ENCODE data around the gene SNAI3. TPM values are rescaled to one million over a fixed set of nuclear protein-coding genes. Genes with fewer than 3 reads are reported as not detected.

The SNAI3 gene
- total RNA-seq, 1 donor from 2014 or later: 2.7 TPM

DNA sequence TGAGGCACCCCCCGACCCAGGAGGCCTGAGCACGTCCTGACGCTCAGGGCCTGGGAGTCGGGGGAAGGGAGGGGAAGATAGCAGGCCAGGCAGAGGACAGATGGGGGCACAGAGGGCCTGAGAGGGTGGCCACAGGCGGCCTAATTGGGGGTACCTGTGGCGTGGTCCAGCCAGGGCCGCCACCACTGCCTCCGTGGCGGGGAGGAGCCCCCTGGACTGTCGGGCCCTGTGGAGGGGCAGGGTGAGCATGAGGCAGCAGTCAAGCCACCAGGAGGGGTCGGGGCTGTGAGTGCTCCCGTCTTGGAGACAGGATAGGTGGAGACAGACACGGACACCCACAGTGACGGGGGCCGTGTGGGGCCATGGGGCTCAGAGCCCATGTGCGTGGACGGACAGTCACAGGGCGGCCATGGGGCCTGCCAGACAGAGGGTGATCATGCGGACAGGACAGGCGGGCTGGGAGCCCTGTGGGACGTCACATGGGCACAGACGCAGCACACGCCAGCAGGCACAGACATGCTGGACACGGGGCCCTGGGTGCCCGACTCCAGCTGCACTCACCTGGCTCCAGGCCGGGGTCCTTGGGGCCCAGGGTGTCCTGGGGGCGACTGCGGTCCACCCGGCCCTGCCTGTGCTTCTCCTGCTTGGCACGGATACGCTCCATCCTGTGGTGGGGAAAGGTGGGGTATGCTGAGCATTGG lies 38.7 kb upstream of the SNAI3 start:
- intact Hi-C loops (cut with micrococcal nuclease): no loop called here
- ATAC-seq (ENCODE audit: low read depth) (no peak), DNase-seq (no peak)
- Mint-ChIP-seq H3K36me3 (ENCODE audit: low read depth) (peaks cover 59% of the 10 kb centered on the region), H3K4me3 (no peak overlapping the region), H3K27ac (no peak overlapping the region), H3K27me3 (no peaks in the 10 kb centered on the region), H3K9me3 (no peaks in the 10 kb centered on the region), H3K4me1 (no peaks in the 10 kb centered on the region)
- CTCF ChIA-PET: no interaction called here
- no peak for TF ChIP-seq CTCF (IDR thresholded peaks at IDR 0.05)
- POLR2A ChIA-PET: no interaction called here

DNA sequence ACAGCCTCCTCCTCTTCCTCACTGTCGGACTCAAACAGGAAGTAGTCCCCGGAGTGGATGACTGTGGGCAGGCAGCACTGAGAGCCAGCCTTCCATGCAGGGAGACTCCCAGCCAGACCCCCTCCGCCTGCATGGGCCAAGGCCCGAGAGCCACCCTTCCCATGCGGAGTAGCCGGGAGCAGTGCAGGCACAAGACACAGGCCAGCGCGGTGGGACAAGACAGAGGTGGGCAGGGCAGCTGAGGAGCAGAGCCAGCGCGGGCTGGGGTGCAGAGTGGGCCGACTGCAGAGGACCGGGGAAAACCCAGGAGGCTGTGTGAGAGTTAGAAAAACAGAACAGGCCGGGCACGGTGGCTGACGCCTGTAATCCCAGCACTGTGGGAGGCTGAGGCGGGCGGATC lies 37.6 kb upstream of the SNAI3 start:
- no peak for DNase-seq
- H3K27me3 Mint-ChIP-seq: no peaks in the 10 kb centered on the region
- POLR2A ChIA-PET: interaction anchor here (0.5 kb wide), 1 partner anchor 94 kb away, joined by 5 read pairs; no protein-coding TSS in a partner anchor
- CTCF ChIA-PET: no interaction called here
- no peak for ATAC-seq (ENCODE audit: low read depth)
- peaks cover 65% of the 10 kb centered on the region for H3K36me3 Mint-ChIP-seq (ENCODE audit: low read depth)
- intact Hi-C loops (cut with micrococcal nuclease): no loop called here
- H3K4me1 Mint-ChIP-seq: no peaks in the 10 kb centered on the region
- H3K27ac Mint-ChIP-seq: no peak overlapping the region
- TF ChIP-seq CTCF (IDR thresholded peaks at IDR 0.05): no peak
- H3K4me3 Mint-ChIP-seq: no peak overlapping the region
- H3K9me3 Mint-ChIP-seq: no peaks in the 10 kb centered on the region

DNA sequence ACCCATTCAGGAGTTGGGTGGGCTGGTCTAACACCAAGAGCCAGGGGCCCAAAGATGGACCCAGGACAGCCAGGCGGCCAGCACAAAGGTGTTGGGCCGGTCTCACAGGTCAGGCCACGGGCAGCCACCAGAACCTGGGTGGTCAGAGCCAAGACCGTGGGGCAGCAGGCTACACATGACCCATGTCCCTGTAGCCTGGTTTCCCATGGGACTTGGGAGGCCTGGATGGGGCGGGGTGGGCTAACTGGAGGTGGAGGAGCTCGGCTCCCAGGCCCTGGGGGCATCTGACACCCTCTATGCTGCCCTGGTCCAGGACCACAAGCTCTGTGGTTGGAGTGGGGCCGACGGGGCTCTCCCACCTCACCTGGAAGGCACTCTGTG lies 37.2 kb upstream of the SNAI3 start:
- POLR2A ChIA-PET: no interaction called here
- H3K4me1 Mint-ChIP-seq: no peaks in the 10 kb centered on the region
- DNase-seq: no peak
- ATAC-seq (ENCODE audit: low read depth): no peak
- intact Hi-C loops (cut with micrococcal nuclease): no loop called here
- TF ChIP-seq CTCF (IDR thresholded peaks at IDR 0.05): no peak
- H3K27me3 Mint-ChIP-seq: no peaks in the 10 kb centered on the region
- CTCF ChIA-PET: no interaction called here
- H3K9me3 Mint-ChIP-seq: no peaks in the 10 kb centered on the region
- H3K4me3 Mint-ChIP-seq: no peak overlapping the region
- no peak overlapping the region for H3K27ac Mint-ChIP-seq
- peaks cover 68% of the 10 kb centered on the region for H3K36me3 Mint-ChIP-seq (ENCODE audit: low read depth)

DNA sequence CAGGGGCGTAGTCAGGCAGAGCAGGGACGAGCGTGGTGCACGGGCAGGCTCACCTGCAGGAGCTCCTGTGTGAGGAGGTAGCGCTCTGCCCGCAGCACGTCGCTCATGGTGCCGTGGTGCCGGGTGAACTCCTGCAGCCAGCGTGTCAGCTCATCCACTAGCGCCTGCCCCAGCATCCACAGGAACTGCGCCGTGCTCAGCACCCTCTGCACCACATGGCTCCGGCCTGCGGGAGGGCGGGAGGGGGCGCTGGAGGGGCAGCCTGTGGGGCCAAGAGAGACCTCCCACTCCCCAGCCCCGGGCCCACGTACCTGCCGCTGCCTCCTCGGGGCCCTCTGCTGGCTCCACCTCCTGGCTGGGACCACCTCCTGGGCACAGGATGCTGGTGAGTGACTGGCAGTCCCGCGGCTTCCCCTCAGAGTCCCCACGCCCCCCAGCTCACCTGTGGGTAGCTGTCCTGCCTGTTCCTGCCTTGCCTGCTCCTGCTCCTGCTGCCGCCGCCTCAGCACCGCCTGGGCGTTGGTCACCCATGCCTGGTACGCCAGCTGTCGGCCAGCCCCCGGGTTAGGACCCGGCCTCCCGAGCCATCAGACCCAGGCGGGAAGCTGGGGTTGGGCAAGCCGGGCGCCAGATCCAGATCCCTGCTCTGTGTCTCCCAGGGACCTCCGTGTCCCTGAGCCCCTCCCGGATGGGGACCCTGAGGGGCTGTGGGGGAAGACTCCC lies 36.6 kb upstream of the SNAI3 start:
- no peak overlapping the region for H3K4me3 Mint-ChIP-seq
- no peaks in the 10 kb centered on the region for H3K9me3 Mint-ChIP-seq
- DNase-seq (no peak), ATAC-seq (ENCODE audit: low read depth) (no peak)
- no peaks in the 10 kb centered on the region for H3K4me1 Mint-ChIP-seq
- ChIA-PET CTCF (no interaction called here), POLR2A (interaction anchor here (0.7 kb wide), 1 partner anchor 8 kb away, joined by 3 read pairs; no protein-coding TSS in a partner anchor)
- no peak overlapping the region for H3K27ac Mint-ChIP-seq
- H3K36me3 Mint-ChIP-seq (ENCODE audit: low read depth): peaks cover 72% of the 10 kb centered on the region
- intact Hi-C loops (cut with micrococcal nuclease): no loop called here
- no peaks in the 10 kb centered on the region for H3K27me3 Mint-ChIP-seq
- TF ChIP-seq CTCF (IDR thresholded peaks at IDR 0.05): no peak
